GM12892 (cell line): ENCODE measurements around the gene RFNG.

Experiments
- POLR2A ChIP-seq: IDR thresholded peaks from 2 replicates; pipeline ENCODE4 v1.6.1; 2011; ENCODE audit warnings: low read depth, low read length, control low read depth
- POLR2AphosphoS5 ChIP-seq: IDR thresholded peaks from 2 replicates; pipeline ENCODE4 v1.6.1; 2011; ENCODE audit warnings: low read depth, low read length, control low read depth
- TAF1 ChIP-seq: IDR thresholded peaks from 2 replicates; pipeline ENCODE4 v1.6.1; 2011; ENCODE audit warnings: low read depth, mild to moderate bottlenecking, control low read depth, low read length, borderline replicate concordance

DNA sequence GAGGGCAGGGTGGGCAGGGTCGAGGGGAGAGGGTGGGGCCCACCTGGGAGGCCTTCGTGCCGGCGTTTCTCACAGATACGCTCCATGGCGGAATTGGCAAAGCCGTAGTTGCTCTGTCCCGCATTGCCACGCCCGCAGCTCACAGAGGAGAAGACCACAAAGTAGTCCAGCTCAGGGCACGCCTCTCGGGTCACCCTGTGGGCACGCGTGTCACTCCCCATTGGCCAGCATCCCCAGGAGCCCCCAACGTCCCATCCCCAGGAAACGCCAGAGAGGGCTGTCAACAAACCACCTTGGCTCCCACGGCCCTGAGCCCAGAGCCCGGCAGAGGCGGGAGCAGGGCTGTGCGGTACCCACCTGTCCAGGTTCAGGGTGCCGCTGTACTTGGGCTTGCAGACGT is 30.4 kb upstream of the RFNG start:
- TF ChIP-seq POLR2AphosphoS5 = no peak
- TF ChIP-seq TAF1 = no peak
- TF ChIP-seq POLR2A = no peak
